ENCODE results near the gene ERC1. TPM values are rescaled to one million over a fixed set of nuclear protein-coding genes. Genes with fewer than 3 reads are reported as not detected.

Gene ERC1
- total RNA-seq, 1 donor from 2014 or later: 21.7 TPM

GRCh38 chr12:1282670-1283315 is 291.8 kb downstream of the ERC1 start:
- no peak for DNase-seq (ENCODE audit: low read depth)

GRCh38 chr12:1283316-1283715 is 292.3 kb downstream of the ERC1 start:
- DNase-seq (ENCODE audit: low read depth): no peak

GRCh38 chr12:1284611-1285010 is 293.6 kb downstream of the ERC1 start:
- DNase-seq (ENCODE audit: low read depth): no peak

- no peak for DNase-seq (ENCODE audit: low read depth)
Measured at GRCh38 chr12:1287446-1287975, 296.5 kb downstream of the ERC1 start.

GRCh38 chr12:1288333-1288732 is 297.3 kb downstream of the ERC1 start:
- no peak for DNase-seq (ENCODE audit: low read depth)

- DNase-seq (ENCODE audit: low read depth): no peak
Measured at GRCh38 chr12:1289371-1290155, 298.5 kb downstream of the ERC1 start.

GRCh38 chr12:1290716-1291115 is 299.7 kb downstream of the ERC1 start:
- DNase-seq (ENCODE audit: low read depth): no peak

GRCh38 chr12:1291601-1292332 is 300.7 kb downstream of the ERC1 start:
- DNase-seq (ENCODE audit: low read depth): no peak

- DNase-seq (ENCODE audit: low read depth): no peak
Measured at GRCh38 chr12:1293901-1294300, 302.9 kb downstream of the ERC1 start.

- DNase-seq (ENCODE audit: low read depth): no peak
Measured at GRCh38 chr12:1297206-1297605, 306.2 kb downstream of the ERC1 start.

- DNase-seq (ENCODE audit: low read depth): no peak
Measured at GRCh38 chr12:1297639-1298175, 306.7 kb downstream of the ERC1 start.

GRCh38 chr12:1300460-1300859 is 309.4 kb downstream of the ERC1 start:
- DNase-seq (ENCODE audit: low read depth): no peak

- no peak for DNase-seq (ENCODE audit: low read depth)
Measured at GRCh38 chr12:1302201-1302870, 311.3 kb downstream of the ERC1 start.

- DNase-seq (ENCODE audit: low read depth): no peak
Measured at GRCh38 chr12:1305063-1305434, 314.0 kb downstream of the ERC1 start.

GRCh38 chr12:1305791-1306500 is 314.9 kb downstream of the ERC1 start:
- no peak for DNase-seq (ENCODE audit: low read depth)

- no peak for DNase-seq (ENCODE audit: low read depth)
Measured at GRCh38 chr12:1306817-1307216, 315.8 kb downstream of the ERC1 start.

GRCh38 chr12:1307796-1308195 is 316.8 kb downstream of the ERC1 start:
- DNase-seq (ENCODE audit: low read depth): no peak

- DNase-seq (ENCODE audit: low read depth): no peak
Measured at GRCh38 chr12:1309613-1310012, 318.6 kb downstream of the ERC1 start.

GRCh38 chr12:1310653-1311052 is 319.6 kb downstream of the ERC1 start:
- DNase-seq (ENCODE audit: low read depth): no peak

GRCh38 chr12:1311145-1311544 is 320.1 kb downstream of the ERC1 start:
- no peak for DNase-seq (ENCODE audit: low read depth)

GRCh38 chr12:1313906-1314305 is 322.9 kb downstream of the ERC1 start:
- no peak for DNase-seq (ENCODE audit: low read depth)

Data from myocyte (in vitro differentiated cells).